PC-9 (cell line): ENCODE data around the gene OR1M1.

Experiments used
- CTCF ChIP-seq: fragments of 200-600 bp; sonication (generic); conservative IDR thresholded peaks from 2 replicates; pipeline ENCODE4 v1.6.1; 2017; ENCODE audit warnings: mixed run types, antibody characterized with exemption, mild to moderate bottlenecking, moderate library complexity
- EZH2 ChIP-seq: fragments of 200-600 bp; sonication (generic); IDR thresholded peaks from 2 replicates; pipeline ENCODE4 v1.8.0; 2017; ENCODE audit warnings: antibody characterized with exemption, low read depth

GRCh38 chr19:9061879-9062278, 25.0 kb upstream of the OR1M1 start:
- TF ChIP-seq CTCF (no peak), EZH2 (no peak)
